T-helper 2 cell (primary cell): ENCODE results near the gene S100A11.
A peak's percentile ranks its signal among the peaks of the same experiment; 100 is the strongest.
"Not testable (repeated sequence)": the region's sequence is repeated elsewhere in the genome, so short reads cannot be mapped to it uniquely, and the experiment has no call there.

Experiments
- DNase-seq, 5 experiments: peaks; one replicate each; pipeline versions ENCODE4 v3.0.0 to v3.0.0-alpha.2; 2012 to 2022
- total RNA-seq, 2 donors: gene quantifications; one replicate each; lab custom pipeline; 2026; lab: John Stamatoyannopoulos, UW

Gene S100A11
- 12.3 to 14.0 reads per million in 2 donors for total RNA-seq

GRCh38 chr1:152036267-152037216 is at the start of gene S100A11:
S100A11 (minus strand) TSS chr1:152037004; CDS start chr1:152036915, 89 bp downstream.
- peak; percentile 39 to 83 (median 59) for DNase-seq

GRCh38 chr1:152084853-152085252 is 48.0 kb upstream of the S100A11 start:
- no peak for DNase-seq

GRCh38 chr1:152081026-152081425 is 44.2 kb upstream of the S100A11 start:
- DNase-seq: not testable (repeated sequence)

- not testable (repeated sequence) for DNase-seq
Observed at GRCh38 chr1:152080494-152080893, 43.7 kb upstream of the S100A11 start.

- DNase-seq: no peak
Observed at GRCh38 chr1:152078831-152079441, 42.1 kb upstream of the S100A11 start.

- no peak for DNase-seq
Observed at GRCh38 chr1:152072311-152072710, 35.5 kb upstream of the S100A11 start.

- DNase-seq: no peak
Observed at GRCh38 chr1:152071123-152071522, 34.3 kb upstream of the S100A11 start.

- no peak for DNase-seq
Observed at GRCh38 chr1:152067929-152068328, 31.1 kb upstream of the S100A11 start.

GRCh38 chr1:152067150-152067549 is 30.3 kb upstream of the S100A11 start:
- no peak for DNase-seq

- no peak for DNase-seq
Observed at GRCh38 chr1:152061952-152062351, 25.1 kb upstream of the S100A11 start.

- no peak for DNase-seq
Observed at GRCh38 chr1:152053375-152053774, 16.6 kb upstream of the S100A11 start.

GRCh38 chr1:152052606-152053005 is 15.8 kb upstream of the S100A11 start:
- peak; percentile 59 to 76 (median 72) for DNase-seq

GRCh38 chr1:152050886-152051675 is 14.3 kb upstream of the S100A11 start:
- no peak for DNase-seq

GRCh38 chr1:152049291-152050083 is 12.7 kb upstream of the S100A11 start:
- no peak for DNase-seq

- DNase-seq: peak in 4 of 5 experiments; percentile 15 to 82 (median 29)
Observed at GRCh38 chr1:152048416-152049009, 11.7 kb upstream of the S100A11 start.

- peak; percentile 55 to 98 (median 73) for DNase-seq
Observed at GRCh38 chr1:152047730-152048415, 11.1 kb upstream of the S100A11 start.

- DNase-seq: no peak
Observed at GRCh38 chr1:152047413-152047729, 10.6 kb upstream of the S100A11 start.

- DNase-seq: no peak
Observed at GRCh38 chr1:152044386-152044785, 7.6 kb upstream of the S100A11 start.

- no peak for DNase-seq
Observed at GRCh38 chr1:152043870-152044269, 7.1 kb upstream of the S100A11 start.

GRCh38 chr1:152042030-152042429 is 5.2 kb upstream of the S100A11 start:
- DNase-seq: no peak

- no peak for DNase-seq
Observed at GRCh38 chr1:152039886-152040285, 3.1 kb upstream of the S100A11 start.
